Measurements from ENCODE around the gene CRISP1. TPM values are rescaled to one million over a fixed set of nuclear protein-coding genes. Genes with fewer than 3 reads are reported as not detected.

Gene CRISP1
- total and polyA plus RNA-seq, 9 of the 15 experiments (the other 6 are each of a cell fraction or from before 2014, with no cell fraction given) = not detected

GRCh38 chr6:49856282-49856681 lies 10.1 kb downstream of the CRISP1 start (continued):
- TF ChIP-seq SMAD1 (IDR thresholded peaks at IDR 0.05; ENCODE audit: low read depth, low read length, partially characterized antibody) (no peak), ZNF561 (CRISPR knock-in tag; conservative IDR thresholded peaks at IDR 0.05) (no peak)

GRCh38 chr6:49855221-49855620 lies 11.1 kb downstream of the CRISP1 start:
- no peak overlapping the region; the same call in 1 of the 2 replicates for H2AFZ ChIP-seq (ENCODE audit: low read depth, low read length)
- no peak for DNase-seq (ENCODE audit: extremely low read depth in 1 of 4, low spot score in 3 of 4)
- H3K9me3 ChIP-seq (replicated peaks; ENCODE audit: control insufficient read depth, insufficient read depth, low read depth, low read length) = no peaks in the 10 kb centered on the region
- ChIA-PET CTCF (ENCODE audit: low intra/inter-chr PET ratio) (no interaction called here), POLR2A (no interaction called here)
- no peak overlapping the region for H3K4me2 ChIP-seq (ENCODE audit: insufficient read depth, low read length)
- no peaks in the 10 kb centered on the region for H3K9me1 ChIP-seq (ENCODE audit: control insufficient read depth, insufficient read depth, low read length)
- no peaks in the 10 kb centered on the region for H4K20me1 ChIP-seq (replicated peaks; ENCODE audit: control insufficient read depth, insufficient read depth, low read length)
- H3K27me3 ChIP-seq (ENCODE audit: control insufficient read depth in 2 of 2, insufficient read depth in 2 of 2, low read length in 2 of 2) = no peaks in the 10 kb centered on the region
- H3K9ac ChIP-seq (ENCODE audit: insufficient read depth in 1 of 2, low read depth in 2 of 2, low read length in 2 of 2) = no peak overlapping the region
- in situ Hi-C loops (cut with MboI) (no loop called here), intact Hi-C loops (cut with micrococcal nuclease) (loop anchor here (5.0 kb wide), 1 partner anchor 408 kb away; no protein-coding TSS in a partner anchor)
- H3K36me3 ChIP-seq (ENCODE audit: control insufficient read depth, insufficient read depth, low read length) = no peaks in the 10 kb centered on the region
- no peak for FAIRE-seq
- no peak overlapping the region for H3K27ac ChIP-seq (ENCODE audit: extremely low read depth, low read depth, low read length)
- no TSS peak for BruUV-seq (replicated peaks)
- H3K4me1 ChIP-seq (replicated peaks in 1 of 2; ENCODE audit: control insufficient read depth in 2 of 2, insufficient read depth in 2 of 2, low read length in 2 of 2) = peaks cover 0 to 7% of the 10 kb centered on the region in 2 experiments; a peak in 1 of 5 replicates
- no peak for ATAC-seq
- no peak for TF ChIP-seq ZNF3 (CRISPR knock-in tag; IDR thresholded peaks at IDR 0.05)
- no peak for TF ChIP-seq HEY1 (CRISPR knock-in tag; IDR thresholded peaks at IDR 0.05; ENCODE audit: borderline replicate concordance)
- no peak for TF ChIP-seq U2AF1 (optimal IDR thresholded peaks at IDR 0.05; ENCODE audit: low read depth, low read length)
- no peak for TF ChIP-seq TBL1XR1 (IDR thresholded peaks at IDR 0.05; ENCODE audit: low read length in 2 of 2)
- TF ChIP-seq ELK3 (CRISPR knock-in tag; IDR thresholded peaks at IDR 0.05) = no peak
- no peak for TF ChIP-seq POLR3A (IDR thresholded peaks at IDR 0.05; ENCODE audit: borderline replicate concordance, extremely low read depth, insufficient read depth, insufficient read length)
- 34% methylated on average over 4 of the region's 4 CpGs for WGBS (ENCODE audit: insufficient coverage, low coverage, missing lambda C conversion rate)
- H3K79me2 ChIP-seq (ENCODE audit: control insufficient read depth, insufficient read depth, low read length) = no peaks in the 10 kb centered on the region
- no peak overlapping the region for H3K4me3 ChIP-seq

Measured in K562 (cell line).